Gastroesophageal sphincter (tissue), 3 donors: ENCODE results near the gene CCNL1.

Source experiments
- EP300 ChIP-seq: sonication (generic); formaldehyde crosslinking; IDR thresholded peaks from one replicate; pipeline ENCODE4 v1.6.1; 2017; ENCODE audit warnings: antibody characterized with exemption, mild to moderate bottlenecking
- POLR2AphosphoS5 ChIP-seq: sonication (generic); formaldehyde crosslinking; IDR thresholded peaks from one replicate; pipeline ENCODE4 v1.6.1; 2017; ENCODE audit warnings: antibody characterized with exemption
- TF ChIP-seq, protein P1 (sequence below), 4 experiments: fragments of 200-600 bp in 2 of 4; fragments of 450-650 bp in 2 of 4; sonication (generic) in 1 of 4; IDR thresholded peaks; one replicate each; pipeline ENCODE4 v1.5.1; 2017 to 2019; ENCODE audit warnings: antibody characterized with exemption in 4 of 4, mild to moderate bottlenecking in 2 of 4, moderate library complexity in 2 of 4

DNA sequence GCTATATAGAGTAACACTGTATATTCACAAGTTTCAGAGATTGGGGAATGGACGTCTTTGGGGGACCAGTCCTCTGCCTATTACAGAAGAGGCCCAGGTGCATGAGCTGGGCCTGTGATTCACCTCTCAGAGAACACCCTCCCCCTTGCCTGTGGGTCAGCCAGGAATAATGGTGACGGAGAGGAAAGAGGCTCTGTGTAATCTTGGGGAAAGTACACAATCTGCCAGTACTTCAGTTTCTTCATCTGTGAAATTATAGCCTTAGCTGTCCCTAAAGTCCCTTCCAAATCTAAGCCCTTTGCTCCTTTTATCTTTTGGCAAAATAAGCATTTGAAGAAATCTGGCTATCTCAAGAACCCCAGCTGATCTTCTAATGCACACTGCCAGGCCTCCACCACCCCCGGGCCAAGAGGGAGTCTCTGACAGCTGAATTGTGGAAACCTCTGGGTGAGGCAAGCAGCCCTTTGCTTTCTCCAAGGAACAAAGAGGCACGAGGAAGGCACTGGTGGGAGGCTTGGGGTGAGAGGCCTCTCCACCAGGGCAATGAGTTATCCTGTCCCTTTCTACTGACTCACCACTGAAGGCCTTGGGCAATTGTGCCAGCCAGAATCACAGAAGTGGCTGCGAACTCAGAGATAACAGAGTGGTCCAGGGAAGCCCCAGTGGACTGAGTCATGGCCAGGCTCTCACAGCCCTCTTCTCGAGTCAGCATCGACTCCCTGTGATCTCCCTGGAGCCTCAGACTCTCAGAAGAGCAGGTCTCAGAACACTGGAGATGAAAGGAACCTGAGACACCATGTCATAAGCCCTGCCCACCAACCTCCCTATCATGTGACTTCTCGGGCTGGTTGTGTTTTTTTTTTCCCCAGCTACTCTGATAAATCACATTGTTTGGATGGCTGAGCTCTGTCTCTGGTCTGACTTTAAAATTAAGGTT, 31.8 kb downstream of the CCNL1 start:
- TF ChIP-seq, protein P1, sequence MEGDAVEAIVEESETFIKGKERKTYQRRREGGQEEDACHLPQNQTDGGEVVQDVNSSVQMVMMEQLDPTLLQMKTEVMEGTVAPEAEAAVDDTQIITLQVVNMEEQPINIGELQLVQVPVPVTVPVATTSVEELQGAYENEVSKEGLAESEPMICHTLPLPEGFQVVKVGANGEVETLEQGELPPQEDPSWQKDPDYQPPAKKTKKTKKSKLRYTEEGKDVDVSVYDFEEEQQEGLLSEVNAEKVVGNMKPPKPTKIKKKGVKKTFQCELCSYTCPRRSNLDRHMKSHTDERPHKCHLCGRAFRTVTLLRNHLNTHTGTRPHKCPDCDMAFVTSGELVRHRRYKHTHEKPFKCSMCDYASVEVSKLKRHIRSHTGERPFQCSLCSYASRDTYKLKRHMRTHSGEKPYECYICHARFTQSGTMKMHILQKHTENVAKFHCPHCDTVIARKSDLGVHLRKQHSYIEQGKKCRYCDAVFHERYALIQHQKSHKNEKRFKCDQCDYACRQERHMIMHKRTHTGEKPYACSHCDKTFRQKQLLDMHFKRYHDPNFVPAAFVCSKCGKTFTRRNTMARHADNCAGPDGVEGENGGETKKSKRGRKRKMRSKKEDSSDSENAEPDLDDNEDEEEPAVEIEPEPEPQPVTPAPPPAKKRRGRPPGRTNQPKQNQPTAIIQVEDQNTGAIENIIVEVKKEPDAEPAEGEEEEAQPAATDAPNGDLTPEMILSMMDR (IDR thresholded peaks at IDR 0.05): no peak
- TF ChIP-seq POLR2AphosphoS5 (peak; percentile 28), EP300 (no peak)
